HEK293 (cell line): ENCODE measurements around the gene SHLD1.

Experiments
- CTCF ChIA-PET: fragments of 350-600 bp; formaldehyde crosslinking; extraction: SDS; loops from one replicate; lab custom pipeline; 2021; ENCODE audit warnings: antibody characterized with exemption; lab: Yijun Ruan, JAX
- POLR2A ChIA-PET: fragments of 300-600 bp; formaldehyde crosslinking; extraction: SDS; loops from one replicate; lab custom pipeline; 2020; ENCODE audit warnings: antibody characterized with exemption, inconsistent platforms; lab: Yijun Ruan, JAX
- H3K27ac ChIP-seq: fragments of 200-500 bp; sonication (Bioruptor generic); 2 replicates; pipeline ENCODE4 v1.5.1; 2014; ENCODE audit warnings: low read depth, low read length, control low read depth, inconsistent platforms; ENCODE audit errors: extremely low read depth
- H3K36me3 ChIP-seq, 2 experiments: fragments of 200-500 bp in 1 of 2; sonication (Bioruptor generic) in 1 of 2; 1 replicate in 1 of 2; 2 replicates in 1 of 2; pipeline ENCODE4 v1.5.1; 2014 to 2017; ENCODE audit warnings: inconsistent platforms in 2 of 2, low read length in 2 of 2; ENCODE audit not compliant: control insufficient read depth in 2 of 2, insufficient read depth in 1 of 2
- H3K4me1 ChIP-seq: fragments of 200-500 bp; sonication (Bioruptor generic); 2 replicates; pipeline ENCODE4 v1.5.1; 2014; ENCODE audit warnings: mild to moderate bottlenecking, low read length, inconsistent platforms; ENCODE audit not compliant: control insufficient read depth, insufficient read depth
- H3K4me3 ChIP-seq: 2 replicates; pipeline ENCODE4 v1.5.1; 2011; ENCODE audit warnings: low read depth, mild to moderate bottlenecking, control low read depth, low read length, moderate library complexity
- H3K9me3 ChIP-seq: fragments of 200-500 bp; sonication (Bioruptor generic); 2 replicates; pipeline ENCODE4 v1.5.1; 2014; ENCODE audit warnings: low read depth, low read length, inconsistent platforms; ENCODE audit not compliant: control insufficient read depth, insufficient read depth
- KLF10 ChIP-seq: fragments of 450-650 bp; IDR thresholded peaks from 2 replicates; pipeline ENCODE4 v1.5.1; 2018; ENCODE audit warnings: missing biosample characterization, mild to moderate bottlenecking, missing genetic modification characterization
- ZBTB1 ChIP-seq: fragments of 450-650 bp; formaldehyde crosslinking; IDR thresholded peaks from 2 replicates; pipeline ENCODE4 v1.5.1; 2016; ENCODE audit warnings: missing biosample characterization, missing genetic modification characterization
- ZBTB11 ChIP-seq: fragments of 450-650 bp; formaldehyde crosslinking; conservative IDR thresholded peaks from 2 replicates; pipeline ENCODE4 v1.5.1; 2016; ENCODE audit warnings: low read depth, missing biosample characterization, missing genetic modification characterization
- ZBTB21 ChIP-seq: fragments of 450-650 bp; formaldehyde crosslinking; IDR thresholded peaks from 2 replicates; pipeline ENCODE4 v1.5.1; 2017; ENCODE audit warnings: missing biosample characterization, missing genetic modification characterization
- ZNF214 ChIP-seq: fragments of 450-650 bp; formaldehyde crosslinking; IDR thresholded peaks from 2 replicates; pipeline ENCODE4 v1.5.1; 2017; ENCODE audit warnings: missing biosample characterization, mild to moderate bottlenecking, missing genetic modification characterization, borderline replicate concordance
- ZNF223 ChIP-seq: fragments of 450-650 bp; formaldehyde crosslinking; IDR thresholded peaks from 2 replicates; pipeline ENCODE4 v1.5.1; 2016; ENCODE audit warnings: missing biosample characterization, missing genetic modification characterization
- ZNF26 ChIP-seq: fragments of 450-650 bp; formaldehyde crosslinking; IDR thresholded peaks from 2 replicates; pipeline ENCODE4 v1.5.1; 2016; ENCODE audit warnings: missing biosample characterization, missing genetic modification characterization
- ZNF274 ChIP-seq, 2 experiments: fragments of 200-500 bp in 1 of 2; fragments of 450-650 bp in 1 of 2; sonication (Bioruptor generic) in 1 of 2; formaldehyde crosslinking in 1 of 2; IDR thresholded peaks; 2 replicates each; pipeline versions ENCODE4 v1.5.1 to v1.6.1; 2014 to 2016; ENCODE audit warnings: borderline replicate concordance in 1 of 2, inconsistent platforms in 1 of 2, low read length in 1 of 2, missing biosample characterization in 1 of 2, missing genetic modification characterization in 1 of 2
- ZNF404 ChIP-seq: fragments of 450-650 bp; formaldehyde crosslinking; IDR thresholded peaks from 2 replicates; pipeline ENCODE4 v1.5.1; 2017; ENCODE audit warnings: missing biosample characterization, missing genetic modification characterization
- ZNF416 ChIP-seq: fragments of 450-650 bp; formaldehyde crosslinking; IDR thresholded peaks from 2 replicates; pipeline ENCODE4 v1.5.1; 2016; ENCODE audit warnings: missing biosample characterization, missing genetic modification characterization
- ZNF558 ChIP-seq: fragments of 450-650 bp; formaldehyde crosslinking; IDR thresholded peaks from 2 replicates; pipeline ENCODE4 v1.5.1; 2016; ENCODE audit warnings: missing biosample characterization, missing genetic modification characterization
- ZNF660 ChIP-seq: fragments of 450-650 bp; IDR thresholded peaks from 2 replicates; pipeline ENCODE4 v1.5.1; 2018; ENCODE audit warnings: missing biosample characterization, mild to moderate bottlenecking, missing genetic modification characterization
- ZNF747 ChIP-seq: fragments of 450-650 bp; formaldehyde crosslinking; IDR thresholded peaks from 2 replicates; pipeline ENCODE4 v1.5.1; 2016; ENCODE audit warnings: missing biosample characterization, missing genetic modification characterization
- ZNF76 ChIP-seq: fragments of 450-650 bp; formaldehyde crosslinking; IDR thresholded peaks from 2 replicates; pipeline ENCODE4; 2016; ENCODE audit warnings: low read depth, missing biosample characterization, missing genetic modification characterization, borderline replicate concordance
- ZNF777 ChIP-seq: fragments of 450-650 bp; formaldehyde crosslinking; IDR thresholded peaks from 2 replicates; pipeline ENCODE4 v1.5.1; 2017; ENCODE audit warnings: missing biosample characterization, missing genetic modification characterization, borderline replicate concordance
- ZNF785 ChIP-seq: fragments of 450-650 bp; formaldehyde crosslinking; IDR thresholded peaks from 2 replicates; pipeline ENCODE4 v1.5.1; 2016; ENCODE audit warnings: missing biosample characterization, missing genetic modification characterization
- TF ChIP-seq, protein P1 (sequence below): fragments of 450-650 bp; formaldehyde crosslinking; conservative IDR thresholded peaks from 2 replicates; pipeline ENCODE4 v1.5.1; 2016; ENCODE audit warnings: low read depth, missing biosample characterization, missing genetic modification characterization
- TF ChIP-seq, protein P2 (sequence below): fragments of 450-650 bp; formaldehyde crosslinking; IDR thresholded peaks from 2 replicates; pipeline ENCODE4 v1.5.1; 2017; ENCODE audit warnings: missing biosample characterization, missing genetic modification characterization
- TF ChIP-seq, protein P3 (sequence below): sonication (generic); formaldehyde crosslinking; IDR thresholded peaks from 2 replicates; pipeline ENCODE4 v1.8.1; 2022; ENCODE audit warnings: mild to moderate bottlenecking, moderate library complexity, missing genetic modification reagents
- TF ChIP-seq, protein P4 (sequence below): fragments of 450-650 bp; formaldehyde crosslinking; IDR thresholded peaks from 2 replicates; pipeline ENCODE4 v1.5.1; 2016; ENCODE audit warnings: missing biosample characterization, missing genetic modification characterization, low read depth

SHLD1 gene

DNA sequence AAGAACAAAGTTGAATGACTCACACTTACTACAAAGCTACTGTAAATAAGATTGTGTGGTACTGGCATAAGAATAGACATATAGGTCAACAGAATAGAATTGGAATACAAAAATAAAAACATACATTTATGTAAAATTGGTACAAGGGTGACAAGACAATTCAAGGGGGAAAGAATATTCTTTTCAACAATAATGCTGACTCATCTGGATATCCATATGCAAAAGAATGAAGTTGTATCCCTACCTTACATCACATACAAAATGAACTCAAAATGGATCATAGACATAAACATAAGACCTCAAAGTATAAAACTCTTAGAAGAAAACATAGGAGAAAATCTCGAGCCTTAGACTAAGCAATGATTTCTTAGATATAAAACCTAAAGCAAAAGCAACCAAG, 149.2 kb downstream of the SHLD1 start:
- Histone ChIP-seq H3K4me1 (no peaks in the 10 kb centered on the region), H3K27ac (no peak overlapping the region), H3K9me3 (no peaks in the 10 kb centered on the region), H3K36me3 (no peaks in the 10 kb centered on the region)
- ChIA-PET CTCF (interaction anchor here (0.7 kb wide), 1 partner anchor 106 kb away, joined by 8 read pairs; no protein-coding TSS in a partner anchor), POLR2A (interaction anchor here (0.6 kb wide), 1 partner anchor 634 kb away, joined by 3 read pairs; no protein-coding TSS in a partner anchor)
- TF ChIP-seq KLF10 (tag by site-specific recombination) (no peak), ZNF404 (tag by site-specific recombination) (no peak), ZBTB11 (tag by site-specific recombination) (no peak), ZNF76 (tag by site-specific recombination) (no peak), ZNF416 (no peak), ZNF660 (tag by site-specific recombination) (no peak), ZBTB1 (no peak), ZNF747 (tag by site-specific recombination) (no peak), ZNF777 (no peak)
- TF ChIP-seq, protein P1, sequence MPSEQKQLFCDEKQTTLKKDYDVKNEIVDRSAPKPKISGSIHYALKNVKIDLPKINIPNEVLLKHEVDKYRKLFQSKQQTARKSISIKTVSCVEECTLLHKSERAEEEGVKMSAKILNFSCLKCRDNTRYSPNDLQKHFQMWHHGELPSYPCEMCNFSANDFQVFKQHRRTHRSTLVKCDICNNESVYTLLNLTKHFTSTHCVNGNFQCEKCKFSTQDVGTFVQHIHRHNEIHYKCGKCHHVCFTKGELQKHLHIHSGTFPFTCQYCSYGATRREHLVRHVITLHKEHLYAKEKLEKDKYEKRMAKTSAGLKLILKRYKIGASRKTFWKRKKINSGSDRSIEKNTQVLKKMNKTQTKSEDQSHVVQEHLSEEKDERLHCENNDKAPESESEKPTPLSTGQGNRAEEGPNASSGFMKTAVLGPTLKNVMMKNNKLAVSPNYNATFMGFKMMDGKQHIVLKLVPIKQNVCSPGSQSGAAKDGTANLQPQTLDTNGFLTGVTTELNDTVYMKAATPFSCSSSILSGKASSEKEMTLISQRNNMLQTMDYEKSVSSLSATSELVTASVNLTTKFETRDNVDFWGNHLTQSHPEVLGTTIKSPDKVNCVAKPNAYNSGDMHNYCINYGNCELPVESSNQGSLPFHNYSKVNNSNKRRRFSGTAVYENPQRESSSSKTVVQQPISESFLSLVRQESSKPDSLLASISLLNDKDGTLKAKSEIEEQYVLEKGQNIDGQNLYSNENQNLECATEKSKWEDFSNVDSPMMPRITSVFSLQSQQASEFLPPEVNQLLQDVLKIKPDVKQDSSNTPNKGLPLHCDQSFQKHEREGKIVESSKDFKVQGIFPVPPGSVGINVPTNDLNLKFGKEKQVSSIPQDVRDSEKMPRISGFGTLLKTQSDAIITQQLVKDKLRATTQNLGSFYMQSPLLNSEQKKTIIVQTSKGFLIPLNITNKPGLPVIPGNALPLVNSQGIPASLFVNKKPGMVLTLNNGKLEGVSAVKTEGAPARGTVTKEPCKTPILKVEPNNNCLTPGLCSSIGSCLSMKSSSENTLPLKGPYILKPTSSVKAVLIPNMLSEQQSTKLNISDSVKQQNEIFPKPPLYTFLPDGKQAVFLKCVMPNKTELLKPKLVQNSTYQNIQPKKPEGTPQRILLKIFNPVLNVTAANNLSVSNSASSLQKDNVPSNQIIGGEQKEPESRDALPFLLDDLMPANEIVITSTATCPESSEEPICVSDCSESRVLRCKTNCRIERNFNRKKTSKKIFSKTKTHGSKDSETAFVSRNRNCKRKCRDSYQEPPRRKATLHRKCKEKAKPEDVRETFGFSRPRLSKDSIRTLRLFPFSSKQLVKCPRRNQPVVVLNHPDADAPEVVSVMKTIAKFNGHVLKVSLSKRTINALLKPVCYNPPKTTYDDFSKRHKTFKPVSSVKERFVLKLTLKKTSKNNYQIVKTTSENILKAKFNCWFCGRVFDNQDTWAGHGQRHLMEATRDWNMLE (tag by site-specific recombination): no peak
- TF ChIP-seq, protein P2, sequence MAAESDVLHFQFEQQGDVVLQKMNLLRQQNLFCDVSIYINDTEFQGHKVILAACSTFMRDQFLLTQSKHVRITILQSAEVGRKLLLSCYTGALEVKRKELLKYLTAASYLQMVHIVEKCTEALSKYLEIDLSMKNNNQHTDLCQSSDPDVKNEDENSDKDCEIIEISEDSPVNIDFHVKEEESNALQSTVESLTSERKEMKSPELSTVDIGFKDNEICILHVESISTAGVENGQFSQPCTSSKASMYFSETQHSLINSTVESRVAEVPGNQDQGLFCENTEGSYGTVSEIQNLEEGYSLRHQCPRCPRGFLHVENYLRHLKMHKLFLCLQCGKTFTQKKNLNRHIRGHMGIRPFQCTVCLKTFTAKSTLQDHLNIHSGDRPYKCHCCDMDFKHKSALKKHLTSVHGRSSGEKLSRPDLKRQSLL (tag by site-specific recombination): no peak
- TF ChIP-seq, protein P3, sequence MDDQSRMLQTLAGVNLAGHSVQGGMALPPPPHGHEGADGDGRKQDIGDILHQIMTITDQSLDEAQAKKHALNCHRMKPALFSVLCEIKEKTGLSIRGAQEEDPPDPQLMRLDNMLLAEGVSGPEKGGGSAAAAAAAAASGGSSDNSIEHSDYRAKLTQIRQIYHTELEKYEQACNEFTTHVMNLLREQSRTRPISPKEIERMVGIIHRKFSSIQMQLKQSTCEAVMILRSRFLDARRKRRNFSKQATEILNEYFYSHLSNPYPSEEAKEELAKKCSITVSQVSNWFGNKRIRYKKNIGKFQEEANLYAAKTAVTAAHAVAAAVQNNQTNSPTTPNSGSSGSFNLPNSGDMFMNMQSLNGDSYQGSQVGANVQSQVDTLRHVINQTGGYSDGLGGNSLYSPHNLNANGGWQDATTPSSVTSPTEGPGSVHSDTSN: no peak
- TF ChIP-seq, all 188 proteins: peak for 0
- H3K4me3 ChIP-seq: no peak overlapping the region

DNA sequence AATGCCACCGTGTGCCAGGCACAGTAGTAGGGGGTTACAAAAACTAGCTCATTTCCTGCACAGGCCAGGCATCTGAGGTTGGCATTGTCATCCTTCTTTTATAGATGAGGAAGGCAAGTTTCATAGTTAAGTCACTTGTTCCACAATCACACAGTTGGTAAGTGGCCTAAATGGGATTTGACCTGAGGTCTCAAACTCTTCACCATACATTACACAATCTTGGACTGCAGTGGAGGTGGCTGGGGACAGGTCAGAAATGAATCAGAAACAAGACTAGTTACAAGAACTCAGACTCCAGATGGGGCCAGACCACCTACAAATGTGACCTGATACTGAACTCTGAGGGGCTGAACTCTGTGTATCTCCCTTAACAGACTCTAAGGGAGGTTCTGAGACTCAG, 150.7 kb downstream of the SHLD1 start:
- POLR2A ChIA-PET: no interaction called here
- TF ChIP-seq ZBTB21 (tag by site-specific recombination) (no peak), ZNF214 (tag by site-specific recombination) (no peak), ZNF558 (tag by site-specific recombination) (no peak), ZNF223 (tag by site-specific recombination) (no peak), ZNF274 (IDR thresholded peaks at IDR 0.05; ENCODE audit: low read length) (no peak), ZNF274 (tag by site-specific recombination; IDR thresholded peaks at IDR 0.05; ENCODE audit: borderline replicate concordance) (no peak), ZNF785 (tag by site-specific recombination) (no peak), ZNF26 (tag by site-specific recombination) (no peak)
- TF ChIP-seq, protein P4, sequence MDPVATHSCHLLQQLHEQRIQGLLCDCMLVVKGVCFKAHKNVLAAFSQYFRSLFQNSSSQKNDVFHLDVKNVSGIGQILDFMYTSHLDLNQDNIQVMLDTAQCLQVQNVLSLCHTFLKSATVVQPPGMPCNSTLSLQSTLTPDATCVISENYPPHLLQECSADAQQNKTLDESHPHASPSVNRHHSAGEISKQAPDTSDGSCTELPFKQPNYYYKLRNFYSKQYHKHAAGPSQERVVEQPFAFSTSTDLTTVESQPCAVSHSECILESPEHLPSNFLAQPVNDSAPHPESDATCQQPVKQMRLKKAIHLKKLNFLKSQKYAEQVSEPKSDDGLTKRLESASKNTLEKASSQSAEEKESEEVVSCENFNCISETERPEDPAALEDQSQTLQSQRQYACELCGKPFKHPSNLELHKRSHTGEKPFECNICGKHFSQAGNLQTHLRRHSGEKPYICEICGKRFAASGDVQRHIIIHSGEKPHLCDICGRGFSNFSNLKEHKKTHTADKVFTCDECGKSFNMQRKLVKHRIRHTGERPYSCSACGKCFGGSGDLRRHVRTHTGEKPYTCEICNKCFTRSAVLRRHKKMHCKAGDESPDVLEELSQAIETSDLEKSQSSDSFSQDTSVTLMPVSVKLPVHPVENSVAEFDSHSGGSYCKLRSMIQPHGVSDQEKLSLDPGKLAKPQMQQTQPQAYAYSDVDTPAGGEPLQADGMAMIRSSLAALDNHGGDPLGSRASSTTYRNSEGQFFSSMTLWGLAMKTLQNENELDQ (tag by site-specific recombination): no peak

More for the DNA sequence above, 150.7 kb downstream of the SHLD1 start:
- no peaks in the 10 kb centered on the region for H3K9me3 ChIP-seq
- no peak overlapping the region for H3K4me3 ChIP-seq
- CTCF ChIA-PET: interaction anchor here (0.6 to 1.4 kb wide), 2 partner anchors 112 to 319 kb away, joined by 4 read pairs; no protein-coding TSS in a partner anchor
- H3K36me3 ChIP-seq: no peaks in the 10 kb centered on the region
- H3K27ac ChIP-seq: no peak overlapping the region
- no peaks in the 10 kb centered on the region for H3K4me1 ChIP-seq
